Measurements from ENCODE around the gene XPNPEP3.

The XPNPEP3 gene

GRCh38 chr22:40928657-40929056 is 71.7 kb downstream of the XPNPEP3 start:
- DNase-seq (ENCODE audit: low read depth in 1 of 2, low spot score in 1 of 2) = no peak

GRCh38 chr22:40932396-40932795 is 75.4 kb downstream of the XPNPEP3 start:
- DNase-seq (ENCODE audit: low read depth in 1 of 2, low spot score in 1 of 2) = no peak

GRCh38 chr22:40939202-40939601 is 82.3 kb downstream of the XPNPEP3 start:
- no peak for DNase-seq (ENCODE audit: low read depth in 1 of 2, low spot score in 1 of 2)

- peak; percentile 97 to 98 for DNase-seq (ENCODE audit: low read depth in 1 of 2, low spot score in 1 of 2)
Observed at GRCh38 chr22:40950962-40951794, 94.2 kb downstream of the XPNPEP3 start, which contains the start of gene RBX1. TSS of gene RBX1 (plus strand) at chr22:40951378. CDS start at chr22:40951399, 21 bp downstream.

GRCh38 chr22:40951795-40952605 is 95.1 kb downstream of the XPNPEP3 start:
- no peak for DNase-seq (ENCODE audit: low read depth in 1 of 2, low spot score in 1 of 2)

- no peak for DNase-seq (ENCODE audit: low read depth in 1 of 2, low spot score in 1 of 2)
Observed at GRCh38 chr22:40953471-40953870, 96.5 kb downstream of the XPNPEP3 start.

GRCh38 chr22:40954113-40954512 is 97.2 kb downstream of the XPNPEP3 start:
- no peak for DNase-seq (ENCODE audit: low read depth in 1 of 2, low spot score in 1 of 2)

- no peak for DNase-seq (ENCODE audit: low read depth in 1 of 2, low spot score in 1 of 2)
Observed at GRCh38 chr22:40955571-40955970, 98.6 kb downstream of the XPNPEP3 start.

- DNase-seq (ENCODE audit: low read depth in 1 of 2, low spot score in 1 of 2) = no peak
Observed at GRCh38 chr22:40957601-40958000, 100.7 kb downstream of the XPNPEP3 start.

GRCh38 chr22:40958299-40958698 is 101.4 kb downstream of the XPNPEP3 start:
- DNase-seq (ENCODE audit: low read depth in 1 of 2, low spot score in 1 of 2) = no peak

- no peak for DNase-seq (ENCODE audit: low read depth in 1 of 2, low spot score in 1 of 2)
Observed at GRCh38 chr22:40960145-40960544, 103.2 kb downstream of the XPNPEP3 start.

- DNase-seq (ENCODE audit: low read depth in 1 of 2, low spot score in 1 of 2) = no peak
Observed at GRCh38 chr22:40965936-40966725, 109.2 kb downstream of the XPNPEP3 start.

- no peak for DNase-seq (ENCODE audit: low read depth in 1 of 2, low spot score in 1 of 2)
Observed at GRCh38 chr22:40966726-40967085, 109.8 kb downstream of the XPNPEP3 start.

GRCh38 chr22:40967111-40967760 is 110.3 kb downstream of the XPNPEP3 start:
- no peak for DNase-seq (ENCODE audit: low read depth in 1 of 2, low spot score in 1 of 2)

GRCh38 chr22:40972587-40972986 is 115.6 kb downstream of the XPNPEP3 start:
- no peak for DNase-seq (ENCODE audit: low read depth in 1 of 2, low spot score in 1 of 2)

GRCh38 chr22:40973144-40973543 is 116.2 kb downstream of the XPNPEP3 start:
- DNase-seq (ENCODE audit: low read depth in 1 of 2, low spot score in 1 of 2) = no peak

- DNase-seq (ENCODE audit: low read depth in 1 of 2, low spot score in 1 of 2) = no peak
Observed at GRCh38 chr22:40975366-40975765, 118.4 kb downstream of the XPNPEP3 start.

- no peak for DNase-seq (ENCODE audit: low read depth in 1 of 2, low spot score in 1 of 2)
Observed at GRCh38 chr22:40976866-40977700, 120.1 kb downstream of the XPNPEP3 start.

GRCh38 chr22:40979198-40979597 is 122.2 kb downstream of the XPNPEP3 start:
- no peak for DNase-seq (ENCODE audit: low read depth in 1 of 2, low spot score in 1 of 2)

- no peak for DNase-seq (ENCODE audit: low read depth in 1 of 2, low spot score in 1 of 2)
Observed at GRCh38 chr22:40979871-40980270, 122.9 kb downstream of the XPNPEP3 start.

Measured in stimulated activated CD4-positive, alpha-beta T cell treated with anti-CD3 and anti-CD28 coated beads, Interleukin-15, amount 100 ng/mL, for 1 hour (primary cell).